Activated gamma-delta T cell treated with Interleukin-2 at 50 U/mL for 16 hours (primary cell): ENCODE data around the gene SMIM12.

ENCODE experiments used
- DNase-seq: peaks from one replicate; pipeline ENCODE4 v3.0.0-alpha.2; 2020

SMIM12 gene

DNA sequence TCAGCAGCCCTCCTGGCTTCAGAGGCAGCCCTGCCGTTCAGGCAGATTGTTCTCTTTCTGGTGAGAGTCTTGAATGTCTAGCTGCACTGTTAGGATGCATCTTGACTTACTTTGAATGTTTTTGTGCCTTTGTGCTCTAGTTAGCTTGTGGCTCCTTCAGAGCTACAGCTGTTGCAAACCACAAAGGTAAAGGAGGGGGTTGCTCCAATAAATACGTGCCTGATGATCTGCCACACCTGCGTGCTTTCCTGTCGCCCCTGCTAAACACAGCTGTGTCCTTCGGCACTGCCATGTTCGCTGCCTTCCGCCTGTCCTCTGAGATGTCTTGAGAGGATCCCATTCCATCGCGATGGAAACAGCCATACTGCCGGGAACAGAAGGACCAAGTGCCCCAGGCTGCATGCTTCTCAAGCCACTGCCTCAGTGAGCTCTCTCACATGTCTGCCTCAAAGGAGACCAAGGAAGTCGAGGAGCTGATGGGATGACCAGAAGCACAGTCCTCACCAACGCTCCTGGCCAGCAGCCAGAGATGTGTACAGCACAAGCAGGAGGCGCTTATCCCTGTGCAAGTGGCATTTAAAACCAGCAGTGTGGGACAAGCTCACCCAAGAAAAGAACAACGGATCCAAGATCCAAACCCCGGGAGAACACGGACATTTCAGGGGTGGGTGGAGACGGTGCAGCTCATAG is 12.0 kb upstream of the SMIM12 start:
- no peak for DNase-seq

DNA sequence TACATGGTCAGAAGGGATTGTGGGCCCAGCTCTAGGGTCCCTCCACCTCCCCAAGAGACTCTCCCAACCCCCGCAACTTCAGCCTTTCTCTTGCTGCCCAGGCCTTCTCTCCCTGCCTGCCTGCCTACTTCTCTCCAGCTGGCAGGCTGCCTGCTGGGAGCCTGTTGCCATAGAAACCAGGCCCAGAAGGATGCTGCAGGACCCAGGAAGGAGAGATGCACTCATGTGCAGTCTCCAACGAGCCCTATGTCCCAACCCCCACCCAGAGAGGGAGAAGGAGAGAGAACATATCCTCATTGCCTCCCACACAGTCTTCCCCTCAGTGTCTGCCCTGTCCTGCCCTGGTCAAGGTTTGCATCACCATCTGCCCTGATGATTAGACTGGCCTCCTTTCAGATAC is 10.8 kb upstream of the SMIM12 start:
- DNase-seq = no peak

DNA sequence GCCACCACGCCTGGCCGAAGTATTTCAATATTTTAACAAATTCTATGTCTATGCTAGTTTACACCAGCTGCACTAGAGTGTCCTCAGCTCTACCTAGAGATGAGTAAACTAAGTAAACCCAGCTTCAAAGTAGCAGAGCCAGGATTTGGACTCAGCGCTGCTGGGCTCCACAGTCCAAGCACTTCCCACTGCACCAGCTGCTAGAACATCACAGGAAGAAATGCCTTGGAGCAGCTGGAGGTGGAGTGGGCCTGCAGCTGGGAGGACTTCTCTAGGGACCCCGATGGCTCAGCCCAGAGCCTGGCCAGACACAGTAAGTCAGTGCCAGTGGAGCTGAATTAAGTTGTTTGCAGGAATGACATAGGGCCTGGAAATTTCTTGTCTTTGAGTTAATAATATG is 10.2 kb upstream of the SMIM12 start:
- no peak for DNase-seq

DNA sequence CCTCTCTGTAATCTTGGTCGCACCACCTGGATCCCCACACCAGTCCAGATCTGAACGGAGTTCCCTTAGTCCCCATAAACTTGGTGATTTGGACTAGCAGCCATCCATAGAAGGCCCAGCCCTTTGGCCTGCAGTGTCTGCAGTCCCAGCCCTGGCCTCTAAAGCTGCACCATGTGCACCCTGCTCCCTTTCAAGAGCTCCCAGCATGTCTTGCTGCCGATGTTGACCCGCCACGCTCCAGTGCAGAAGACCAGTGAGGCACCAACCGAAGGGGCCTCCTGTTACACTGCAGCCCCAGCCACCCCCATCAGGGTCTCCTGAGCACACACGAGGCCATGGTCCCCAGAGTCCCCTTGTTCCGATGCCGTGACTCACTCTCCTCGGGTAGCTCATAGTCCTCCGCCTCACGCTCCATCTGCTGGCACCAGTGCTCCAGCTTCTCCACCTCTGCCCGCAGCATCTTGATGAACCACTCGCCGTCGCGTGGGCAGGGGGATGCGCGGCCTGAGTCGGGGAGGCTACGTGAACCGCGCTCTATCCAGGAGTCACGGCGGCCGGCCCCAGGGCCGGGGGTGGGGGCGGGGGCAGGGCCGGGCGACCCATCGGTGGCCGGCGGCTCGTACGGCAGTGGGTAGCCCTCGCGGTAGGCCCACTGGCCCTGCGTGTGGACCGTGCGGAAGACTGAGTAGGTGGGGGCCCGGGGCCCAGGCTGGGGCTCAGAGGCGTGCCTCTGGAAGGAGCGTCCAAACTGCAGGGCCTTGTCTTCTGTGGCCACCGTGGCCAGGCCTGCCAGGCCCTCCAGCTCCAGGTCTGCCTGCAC is 8.9 kb upstream of the SMIM12 start:
- no peak for DNase-seq

DNA sequence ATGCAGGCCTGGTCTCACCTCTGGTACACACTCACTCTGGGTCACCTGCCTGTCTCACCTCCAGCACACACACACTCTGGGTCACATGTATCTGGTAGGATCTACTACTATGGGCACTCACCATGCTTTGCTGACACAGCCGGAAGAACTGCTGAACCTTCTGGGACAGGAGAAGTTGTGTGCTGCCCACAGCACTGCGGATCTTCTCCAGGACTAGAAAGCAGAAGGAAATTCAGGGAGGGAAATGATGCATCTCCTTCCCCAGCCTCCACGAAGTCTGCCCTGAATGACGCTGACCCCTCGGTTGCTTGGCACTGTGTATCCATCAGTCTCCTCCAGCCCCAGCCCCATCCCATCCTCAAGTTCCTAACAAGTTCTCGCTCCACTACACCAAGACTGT is 7.9 kb upstream of the SMIM12 start:
- no peak for DNase-seq

DNA sequence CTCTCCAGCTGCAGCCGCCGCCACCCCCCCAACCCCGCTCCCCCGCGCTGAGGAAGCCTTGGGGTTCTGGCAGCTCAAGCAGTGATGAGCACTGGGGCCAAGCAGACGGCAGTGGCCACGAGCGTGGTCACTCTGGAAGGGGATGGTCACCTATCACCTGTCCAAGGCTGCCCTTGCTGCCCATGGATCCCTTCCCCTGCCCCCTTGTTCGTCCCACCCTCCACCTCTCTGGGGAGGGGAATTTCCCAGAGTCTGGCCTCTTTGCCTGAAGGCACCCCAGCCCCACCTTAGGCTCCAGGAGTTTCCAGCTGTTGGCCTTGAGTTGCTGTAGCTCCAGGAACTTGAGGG is 7.2 kb upstream of the SMIM12 start:
- no peak for DNase-seq

DNA sequence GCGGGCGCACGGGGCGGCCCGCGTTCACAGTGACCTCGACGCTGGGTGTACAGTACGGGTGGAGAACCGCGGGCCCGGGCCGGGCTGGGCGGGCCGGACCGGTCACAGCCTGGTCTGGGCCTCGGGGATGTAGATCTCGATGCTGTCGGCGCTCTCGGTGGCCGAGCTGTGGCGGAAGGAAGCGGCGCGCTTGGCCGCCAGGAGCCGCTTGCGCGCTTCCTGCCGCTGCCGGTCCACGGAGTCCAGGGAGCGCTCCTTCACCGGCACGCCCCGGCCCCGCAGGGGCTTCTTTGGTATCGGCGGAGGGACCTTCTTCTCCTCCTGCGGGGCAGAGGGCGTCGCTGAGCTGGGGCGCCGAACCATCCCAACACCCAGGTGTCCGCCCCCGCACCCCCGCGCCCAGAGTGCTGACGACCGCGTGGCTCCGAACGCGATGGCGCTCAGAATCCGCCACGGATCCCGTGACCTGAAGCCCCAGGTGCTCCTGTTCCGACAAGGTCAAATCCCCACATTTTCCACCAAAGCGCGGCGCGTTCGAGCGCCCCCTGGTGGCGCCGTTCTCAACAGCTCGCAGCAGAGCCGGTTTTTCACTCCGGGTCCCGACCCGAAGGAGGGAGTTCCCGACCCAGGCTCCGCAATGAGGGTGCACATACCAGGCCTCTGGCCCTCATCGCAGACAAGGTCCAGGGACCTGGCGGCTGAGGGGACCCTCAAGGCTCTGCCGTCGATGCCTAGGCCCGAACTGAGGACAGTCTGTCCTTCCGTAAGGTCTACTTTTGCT is 6.6 kb upstream of the SMIM12 start:
- peak; percentile 93 for DNase-seq

DNA sequence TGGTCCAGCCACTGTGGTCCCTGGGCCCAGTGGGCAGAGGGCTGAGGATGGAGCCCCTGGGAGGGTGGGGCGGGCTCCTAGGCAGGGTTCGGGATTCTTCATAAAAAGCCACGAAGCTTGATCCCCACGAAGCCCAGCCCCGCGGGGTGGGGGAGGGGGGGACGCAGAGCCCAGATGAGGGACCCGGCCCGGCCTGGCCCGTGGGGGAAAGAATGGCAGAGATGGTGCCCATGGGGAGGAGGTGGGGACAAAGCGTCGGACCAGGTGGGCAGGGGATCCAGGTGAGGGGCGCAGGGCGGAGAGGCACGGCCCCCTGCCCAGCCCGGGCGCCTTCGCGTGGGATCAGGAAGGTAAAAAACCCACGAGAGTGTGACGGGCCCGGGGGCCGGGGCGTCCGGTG is 6.0 kb upstream of the SMIM12 start:
- no peak for DNase-seq

DNA sequence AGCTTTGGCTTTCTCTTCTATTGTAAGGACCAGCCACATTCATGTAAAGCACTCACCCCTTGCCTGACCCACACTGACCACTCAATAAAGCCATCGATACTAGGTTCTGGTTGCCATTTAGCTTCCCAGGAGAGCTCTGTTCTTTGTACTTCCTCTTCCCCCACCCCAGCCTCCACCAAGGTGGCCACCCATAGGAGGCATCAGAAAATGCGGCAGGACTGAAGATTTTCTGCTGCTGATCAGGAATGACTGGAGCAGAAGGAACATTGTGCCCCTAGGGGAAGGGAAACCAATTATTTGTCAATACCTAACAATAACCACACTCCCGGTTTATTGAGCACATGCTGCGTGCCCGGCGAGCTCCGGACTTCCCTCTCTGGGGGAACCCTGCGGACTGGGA is 5.2 kb upstream of the SMIM12 start:
- no peak for DNase-seq

DNA sequence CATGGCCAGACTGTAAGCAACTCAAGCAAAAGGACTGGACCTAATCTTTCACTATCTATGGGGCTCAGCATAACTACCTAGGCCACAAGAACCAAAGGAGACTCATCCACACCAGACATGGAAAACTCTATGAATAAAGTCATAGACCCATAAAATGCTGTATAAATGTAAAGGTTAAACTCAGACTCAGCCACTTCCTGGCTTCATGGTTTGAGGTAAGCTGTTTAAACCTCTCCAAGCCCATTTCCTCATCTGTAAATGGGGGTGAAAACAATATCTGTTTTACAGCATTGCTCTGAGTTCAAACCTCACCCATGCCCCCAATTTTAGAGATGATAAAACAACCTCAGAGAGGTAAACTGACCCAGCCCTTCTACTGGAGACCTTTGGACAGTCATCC is 4.0 kb upstream of the SMIM12 start:
- DNase-seq = no peak

DNA sequence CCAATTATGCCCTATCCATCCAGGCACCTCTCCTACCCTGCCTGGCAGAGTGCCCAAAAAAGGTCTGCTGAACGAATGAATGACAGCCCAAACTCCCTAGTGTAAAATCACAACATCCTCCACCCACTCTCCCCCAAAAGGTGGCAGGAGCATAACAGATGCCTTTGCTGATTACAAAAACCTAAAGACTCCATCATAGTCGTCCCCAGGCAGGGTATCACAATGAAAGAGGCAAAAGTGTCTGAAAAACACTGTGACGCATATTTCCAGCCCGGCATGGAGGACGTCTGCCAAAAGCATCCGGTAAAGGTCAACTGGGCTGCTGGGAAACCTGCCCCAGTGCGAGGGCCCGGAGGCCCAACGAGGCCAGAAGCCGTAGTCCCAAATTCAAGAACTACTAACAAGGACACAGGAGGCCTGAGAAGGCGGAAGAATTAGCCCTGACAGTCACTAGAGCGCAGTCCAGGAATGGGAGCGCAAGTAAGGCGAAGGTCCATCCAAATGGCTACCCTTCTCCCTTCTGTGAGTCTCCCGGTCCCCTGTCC is 576 bp downstream of the SMIM12 start:
- DNase-seq = peak; percentile 19

DNA sequence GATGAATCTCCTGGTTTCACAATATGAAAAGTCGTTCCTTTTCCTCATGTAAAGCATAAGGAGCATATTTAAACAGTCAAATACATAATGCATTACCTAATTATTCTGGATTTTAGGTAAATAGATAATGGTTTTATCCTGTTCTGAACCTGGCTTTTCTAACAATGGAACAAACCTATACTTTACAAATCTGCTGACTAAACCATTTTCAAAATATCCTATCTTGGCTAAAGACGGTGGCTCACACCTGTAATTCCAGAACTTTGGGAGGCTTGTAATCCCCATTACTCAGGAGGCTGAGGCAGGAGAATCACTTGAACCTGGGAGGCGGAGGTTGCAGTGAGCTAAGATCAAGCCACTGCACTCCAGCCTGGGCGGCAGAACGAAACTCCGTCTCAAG is 2.9 kb downstream of the SMIM12 start:
- DNase-seq = no peak

DNA sequence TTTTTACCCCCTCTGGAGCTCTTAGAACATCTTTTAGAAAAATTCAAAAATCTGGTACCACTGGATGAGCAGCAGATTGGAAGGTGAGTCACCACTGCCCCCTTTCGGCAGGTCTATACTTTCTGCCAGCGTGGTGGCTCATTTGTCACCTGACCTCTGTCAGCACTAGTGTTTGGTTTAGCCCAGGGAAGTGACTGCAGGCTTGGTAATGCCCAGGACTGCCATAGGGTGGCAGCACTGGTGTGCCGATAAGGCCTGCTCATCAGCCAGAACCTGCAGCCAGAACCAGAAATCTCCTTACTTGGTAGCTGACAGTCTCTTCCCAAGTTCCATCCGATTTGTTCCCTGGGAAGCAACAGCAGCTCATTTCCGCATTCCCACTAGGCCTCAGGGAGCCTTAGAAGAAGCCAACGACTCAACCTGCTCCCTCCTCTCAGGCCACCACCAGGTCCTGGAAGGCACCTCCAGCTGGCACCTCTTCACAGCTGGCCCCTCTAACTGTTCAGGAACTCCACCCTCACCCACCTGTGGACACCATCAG is 6.8 kb downstream of the SMIM12 start:
- peak; percentile 81 for DNase-seq

DNA sequence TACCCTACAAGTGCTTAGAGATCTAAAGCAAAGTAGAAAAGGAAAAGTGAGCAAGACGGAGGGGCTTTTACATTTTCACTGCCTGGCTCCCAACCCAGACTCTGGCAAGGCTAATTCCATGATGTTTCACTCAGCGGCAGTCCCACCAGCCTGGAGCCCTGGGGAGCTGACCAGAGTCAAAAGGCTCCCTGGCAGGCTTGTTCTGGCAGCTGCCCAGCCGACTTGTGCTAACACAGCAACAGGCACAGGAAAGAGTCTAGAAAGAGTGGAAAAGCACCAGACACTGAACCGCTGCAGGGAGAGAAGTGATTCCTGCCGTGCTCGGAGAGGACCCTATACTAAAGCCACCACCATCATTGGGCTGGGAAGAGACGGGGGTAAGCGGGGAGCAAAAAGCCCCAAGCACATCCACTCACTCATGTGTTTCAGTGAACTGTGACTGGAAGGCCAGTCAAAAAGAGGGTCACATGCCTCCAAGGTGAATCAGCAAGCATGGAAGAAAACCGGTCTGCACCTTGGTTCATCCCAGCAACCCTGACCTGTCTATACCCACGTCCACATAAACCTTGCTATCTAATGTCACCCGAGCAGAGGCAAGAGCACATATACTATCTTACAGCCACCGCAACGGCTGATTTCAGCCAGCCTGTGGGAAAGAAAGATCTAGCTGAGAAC is 8.0 kb downstream of the SMIM12 start:
- no peak for DNase-seq

DNA sequence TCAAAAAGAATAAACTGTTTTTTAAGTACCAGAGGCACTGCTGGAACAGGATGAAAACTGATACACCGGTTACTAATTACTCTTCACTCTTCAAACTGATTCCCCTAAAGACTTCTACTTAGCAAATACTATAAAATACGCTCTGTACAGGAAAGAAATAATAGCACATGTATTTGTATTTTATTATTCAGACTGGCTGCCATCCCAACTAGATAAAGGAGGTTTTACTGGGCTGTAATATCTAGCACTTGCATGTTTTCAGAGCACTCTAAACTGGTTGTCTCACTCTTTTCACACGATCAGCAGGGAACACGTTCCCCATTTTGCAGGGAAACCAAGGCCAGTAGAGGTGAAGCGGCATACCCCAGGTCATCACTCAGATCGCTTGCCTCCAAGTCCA is 9.2 kb downstream of the SMIM12 start:
- DNase-seq = no peak

DNA sequence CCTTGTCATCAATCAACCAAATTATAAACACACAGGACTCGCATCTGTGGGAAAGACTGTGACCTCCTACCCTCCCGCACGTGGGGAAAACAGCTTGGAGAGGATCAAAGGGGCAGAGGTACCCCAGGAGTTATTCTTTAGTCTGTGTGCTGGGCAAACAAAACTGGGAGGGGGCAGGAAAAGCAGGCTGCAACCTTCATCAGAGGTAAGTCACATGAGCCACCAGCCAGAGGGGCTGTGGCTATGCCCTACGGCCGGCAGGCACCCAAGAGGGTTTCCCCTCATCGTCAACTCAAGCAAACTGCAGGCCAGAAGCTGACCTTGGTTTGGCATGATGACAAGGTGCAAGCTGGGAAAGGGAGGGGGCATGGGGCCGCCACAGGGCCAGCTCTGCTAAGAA is 12.5 kb downstream of the SMIM12 start:
- DNase-seq = no peak

DNA sequence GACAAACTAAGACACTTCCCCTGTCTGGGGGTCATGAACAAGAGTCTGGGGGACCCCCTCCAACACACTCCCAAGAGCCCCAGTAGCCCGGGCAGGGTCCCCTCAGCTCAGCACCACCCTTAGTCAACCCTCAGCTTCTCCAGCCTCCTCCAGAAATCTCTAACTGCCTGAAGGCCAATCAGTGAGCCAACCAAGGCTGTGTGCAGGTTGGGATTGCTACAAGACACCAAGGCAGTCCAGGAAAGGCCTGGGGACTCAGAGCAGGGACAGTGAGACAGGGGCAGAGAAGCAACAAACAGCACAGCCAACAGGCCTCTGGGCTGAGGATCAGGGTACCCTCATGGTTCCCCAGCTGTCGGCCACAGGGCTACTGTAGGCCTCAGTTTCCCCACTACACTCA is 13.3 kb downstream of the SMIM12 start:
- no peak for DNase-seq

DNA sequence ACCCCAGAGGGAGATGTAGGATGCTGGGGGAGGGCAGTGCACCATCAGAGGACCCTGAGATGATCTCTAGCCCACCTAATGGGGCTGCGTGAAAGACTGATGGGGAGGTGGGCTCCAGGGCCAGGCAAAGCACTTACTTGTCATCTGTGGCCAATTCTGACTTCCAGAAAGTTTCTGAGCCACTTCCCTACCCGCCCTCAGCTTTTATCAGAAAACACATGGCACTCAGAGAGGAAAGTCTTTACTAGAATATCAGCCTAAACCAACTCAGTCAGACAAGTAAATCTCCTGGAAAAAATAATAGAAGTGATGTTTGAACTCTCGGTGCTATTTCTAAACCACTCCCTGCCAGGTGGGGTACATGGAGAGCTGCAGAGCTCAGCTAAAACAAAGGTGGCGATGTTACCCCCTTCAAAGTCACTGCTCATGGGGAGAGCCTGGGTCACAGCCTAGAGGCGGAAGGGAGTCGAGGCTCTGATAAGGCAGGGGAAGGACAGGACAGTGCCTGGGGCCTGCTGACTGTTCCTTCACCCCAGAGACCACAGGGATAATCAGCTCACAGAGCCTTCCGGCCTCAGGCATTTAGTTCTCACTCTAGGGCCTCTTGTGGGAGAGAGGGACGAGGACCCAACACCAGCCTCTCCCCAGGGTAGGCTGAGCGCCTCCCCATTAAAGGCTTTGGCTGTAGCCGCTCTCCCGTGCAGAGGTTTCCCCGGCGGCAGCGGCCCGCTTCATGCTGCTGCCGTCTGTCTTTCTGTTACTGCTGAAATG is 14.2 kb downstream of the SMIM12 start:
- DNase-seq = no peak

DNA sequence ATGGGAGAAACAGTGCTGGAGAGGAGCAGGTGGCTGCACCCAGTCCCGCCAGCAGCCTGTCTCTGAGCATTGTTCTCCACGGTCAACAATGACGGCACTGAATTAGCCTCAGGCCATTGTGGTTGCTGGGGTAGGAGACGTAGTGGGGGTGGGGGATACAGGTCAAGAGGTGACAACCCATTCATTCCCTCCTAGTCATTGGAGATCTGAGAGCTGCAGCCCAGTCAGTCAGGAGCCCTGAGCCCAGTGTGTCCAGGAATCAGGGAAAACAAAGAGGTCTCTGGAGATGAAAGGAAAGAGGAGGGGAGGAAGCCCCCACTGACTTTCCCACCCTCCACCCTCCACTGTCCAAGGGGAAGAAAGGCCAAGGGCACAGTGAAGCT is 15.3 kb downstream of the SMIM12 start:
- DNase-seq = no peak

DNA sequence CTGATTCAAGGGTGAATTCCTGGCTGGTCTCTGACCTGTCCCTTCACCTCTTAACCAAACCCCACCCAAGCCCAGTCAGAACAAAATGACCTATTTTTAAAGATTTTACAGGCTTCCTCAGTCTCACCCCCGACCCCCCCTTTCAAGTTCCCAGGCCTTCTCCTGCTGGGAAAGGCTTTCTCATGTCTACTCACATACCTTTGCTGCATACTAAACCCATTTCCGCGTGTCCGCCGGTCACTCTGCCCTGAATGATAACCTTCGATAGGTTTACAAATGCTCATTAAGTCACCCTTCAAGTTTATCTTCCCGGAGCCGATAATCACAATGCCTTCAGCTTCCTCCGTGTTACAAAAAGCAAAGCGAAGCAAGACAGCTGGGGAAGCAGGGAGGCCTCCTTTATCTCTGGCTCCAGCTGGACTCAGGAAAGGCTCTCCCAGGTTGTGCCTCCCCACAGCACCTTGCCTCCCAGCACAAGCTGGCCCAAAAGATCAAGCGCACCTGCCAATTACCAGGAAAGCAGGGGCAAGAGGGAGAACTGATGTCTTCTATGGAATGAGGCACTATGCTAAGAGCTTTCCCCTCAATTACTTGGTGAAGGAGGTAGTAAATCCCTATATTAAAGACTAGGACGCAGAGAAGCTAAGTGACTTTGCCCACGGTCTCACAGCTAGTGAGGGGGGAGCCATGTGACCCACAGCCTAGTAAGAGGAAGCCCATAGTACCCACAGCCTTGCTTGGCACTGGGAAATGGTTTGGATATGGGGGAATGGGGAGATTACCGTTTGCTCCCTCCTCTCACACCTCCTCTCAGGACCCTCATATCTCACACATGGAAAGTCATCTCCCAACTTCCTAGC is 15.9 kb downstream of the SMIM12 start:
- DNase-seq = no peak

DNA sequence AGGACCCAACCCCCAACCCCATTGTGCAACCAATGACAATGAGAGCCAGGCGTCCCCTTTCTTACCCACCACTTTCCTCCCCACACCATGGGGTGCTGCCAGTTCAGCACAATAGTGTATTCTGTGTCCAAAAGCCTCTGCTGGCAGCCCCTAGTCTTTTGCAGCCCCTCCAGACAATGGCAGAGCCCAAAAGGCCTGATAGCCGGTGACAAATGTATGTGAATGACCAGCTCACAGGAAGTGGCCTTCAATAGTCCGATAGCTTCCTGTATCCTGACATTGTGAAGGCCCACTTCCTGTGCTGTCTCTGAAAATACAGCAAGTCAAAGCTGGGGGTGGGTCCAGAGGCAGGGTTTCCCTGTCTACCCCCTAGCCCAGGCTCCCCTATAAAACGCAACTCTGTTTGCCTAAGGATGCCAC is 16.6 kb downstream of the SMIM12 start:
- no peak for DNase-seq
